Left lung (tissue), 10 donors: ENCODE measurements around the gene RPS19BP1. TPM values are rescaled to one million over a fixed set of nuclear protein-coding genes. Genes with fewer than 3 reads are reported as not detected.
"Not testable (repeated sequence)": the region's sequence is repeated elsewhere in the genome, so short reads cannot be mapped to it uniquely, and the experiment has no call there.

Experiments used
- ATAC-seq: fragments of 200-7000 bp; cut with Tn5 transposase; one replicate; pipeline ENCODE4 v1.9.1; 2020; ENCODE audit warnings: moderate library complexity
- DNase-seq, 4 donors: peaks; one replicate each; pipeline ENCODE4 v3.0.0-alpha.2; 2013 to 2020
- H3K27ac ChIP-seq, 2 donors: fragments of 200-600 bp; sonication (generic) in 1 of 2; one replicate each; pipeline versions ENCODE4 v1.5.0 to v1.8.0; 2020 to 2021
- H3K27me3 ChIP-seq, 2 donors: fragments of 200-600 bp; sonication (generic) in 1 of 2; one replicate each; pipeline versions ENCODE4 v1.5.0 to v1.8.0; 2020 to 2021
- H3K36me3 ChIP-seq, 2 donors: fragments of 200-600 bp; sonication (generic) in 1 of 2; one replicate each; pipeline versions ENCODE4 v1.5.0 to v1.8.0; 2020 to 2021
- H3K4me1 ChIP-seq, 2 donors: fragments of 200-600 bp; one replicate each; pipeline ENCODE4 v1.8.0; 2021
- H3K4me3 ChIP-seq, 2 donors: fragments of 200-600 bp; sonication (generic) in 1 of 2; one replicate each; pipeline versions ENCODE4 v1.5.0 to v1.8.0; 2020 to 2021; ENCODE audit warnings: mild to moderate bottlenecking in 1 of 2
- H3K9me3 ChIP-seq, 2 donors: fragments of 200-600 bp; sonication (generic) in 1 of 2; one replicate each; pipeline versions ENCODE4 v1.5.0 to v1.8.0; 2020 to 2021
- intact Hi-C, 2 donors: fragments of 100-400 bp; cut with DNase I; formaldehyde crosslinking; loops; one replicate each; pipeline versions ENCODE4 v1.11.2 to v1.14.2; 2022
- polyA plus RNA-seq, 6 donors: library from polyadenylated mRNA; unstranded; fragments of 120-200 nt; gene quantifications; one replicate each; pipeline ENCODE4 v1.2.1, GENCODE V29; 2013; ENCODE audit not compliant: insufficient read length in 6 of 6
- total RNA-seq, 2 donors: library from RNA; stranded (reverse); fragmentation: NEBNext Ultra II Directional; extraction: Animal tissue kit (Norgen Biotek cat#: 25700); gene quantifications; one replicate each; pipeline ENCODE4 v1.2.1, GENCODE V29; 2021
- TF ChIP-seq, protein P1 (sequence below), 2 donors: fragments of 200-600 bp; sonication (generic) in 1 of 2; IDR thresholded peaks; one replicate each; pipeline versions ENCODE4 v1.5.0 to v1.8.0; 2021; ENCODE audit warnings: antibody characterized with exemption in 2 of 2
- donor health status: DM: no; HTN: yes; CAD: no.
- donor health status: DM: no; HTN: no; CAD: no.

The RPS19BP1 gene
- total and polyA plus RNA-seq, 8 donors: 42.3 to 88.4 (median 51.8) TPM

DNA sequence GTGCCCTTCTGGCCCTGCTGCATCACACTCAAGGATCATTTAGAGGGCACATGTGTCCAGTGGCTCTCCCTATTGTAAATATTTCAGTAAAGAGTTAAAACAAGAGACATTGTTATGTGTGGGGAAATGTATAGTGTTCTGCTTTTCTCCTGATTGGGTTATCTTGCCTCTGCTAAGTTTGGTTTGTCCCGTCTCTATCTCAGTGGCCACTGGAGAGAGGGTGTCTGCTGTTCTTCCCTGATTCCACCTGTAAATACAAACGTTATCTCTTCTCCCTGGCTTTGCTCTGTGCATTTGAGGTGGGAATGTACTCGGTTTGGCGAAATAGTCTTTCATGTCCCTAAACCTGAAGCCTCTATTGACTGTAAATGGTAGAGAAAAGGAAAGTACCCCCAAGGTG, 24.2 kb downstream of the RPS19BP1 start:
- Histone ChIP-seq H3K27ac (no peak overlapping the region), H3K9me3 (no peaks in the 10 kb centered on the region), H3K27me3 (no peaks in the 10 kb centered on the region), H3K4me3 (no peak overlapping the region), H3K4me1 (peaks cover 3 to 17% of the 10 kb centered on the region in 2 donors), H3K36me3 (peaks cover 4 to 95% of the 10 kb centered on the region in 2 donors)
- TF ChIP-seq, protein P1, sequence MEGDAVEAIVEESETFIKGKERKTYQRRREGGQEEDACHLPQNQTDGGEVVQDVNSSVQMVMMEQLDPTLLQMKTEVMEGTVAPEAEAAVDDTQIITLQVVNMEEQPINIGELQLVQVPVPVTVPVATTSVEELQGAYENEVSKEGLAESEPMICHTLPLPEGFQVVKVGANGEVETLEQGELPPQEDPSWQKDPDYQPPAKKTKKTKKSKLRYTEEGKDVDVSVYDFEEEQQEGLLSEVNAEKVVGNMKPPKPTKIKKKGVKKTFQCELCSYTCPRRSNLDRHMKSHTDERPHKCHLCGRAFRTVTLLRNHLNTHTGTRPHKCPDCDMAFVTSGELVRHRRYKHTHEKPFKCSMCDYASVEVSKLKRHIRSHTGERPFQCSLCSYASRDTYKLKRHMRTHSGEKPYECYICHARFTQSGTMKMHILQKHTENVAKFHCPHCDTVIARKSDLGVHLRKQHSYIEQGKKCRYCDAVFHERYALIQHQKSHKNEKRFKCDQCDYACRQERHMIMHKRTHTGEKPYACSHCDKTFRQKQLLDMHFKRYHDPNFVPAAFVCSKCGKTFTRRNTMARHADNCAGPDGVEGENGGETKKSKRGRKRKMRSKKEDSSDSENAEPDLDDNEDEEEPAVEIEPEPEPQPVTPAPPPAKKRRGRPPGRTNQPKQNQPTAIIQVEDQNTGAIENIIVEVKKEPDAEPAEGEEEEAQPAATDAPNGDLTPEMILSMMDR (IDR thresholded peaks at IDR 0.05): no peak
- DNase-seq (no peak), ATAC-seq (no peak)
- intact Hi-C loops: no loop called here

DNA sequence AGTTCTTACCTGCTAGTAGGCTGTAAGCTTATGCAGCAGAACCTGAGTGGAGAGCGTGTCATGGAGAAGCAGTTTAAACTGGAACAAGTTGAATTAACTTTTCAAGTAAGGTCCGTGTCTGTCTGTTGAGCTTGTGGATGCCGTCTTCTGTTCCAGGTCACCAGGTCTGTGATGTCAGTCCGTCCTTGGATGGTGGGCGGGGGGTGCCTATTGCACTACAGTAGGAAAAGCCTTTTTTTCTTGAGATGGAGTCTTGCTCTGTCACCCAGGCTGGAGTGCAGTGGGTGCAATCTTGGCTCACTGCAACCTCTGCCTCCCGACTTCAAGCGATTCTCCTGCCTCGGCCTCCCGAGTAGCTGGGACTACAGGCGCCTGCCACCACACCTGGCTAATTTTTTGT, 25.5 kb downstream of the RPS19BP1 start:
- H3K36me3 ChIP-seq: peaks cover 4 to 81% of the 10 kb centered on the region in 2 donors
- intact Hi-C loops: not testable (repeated sequence)

DNA sequence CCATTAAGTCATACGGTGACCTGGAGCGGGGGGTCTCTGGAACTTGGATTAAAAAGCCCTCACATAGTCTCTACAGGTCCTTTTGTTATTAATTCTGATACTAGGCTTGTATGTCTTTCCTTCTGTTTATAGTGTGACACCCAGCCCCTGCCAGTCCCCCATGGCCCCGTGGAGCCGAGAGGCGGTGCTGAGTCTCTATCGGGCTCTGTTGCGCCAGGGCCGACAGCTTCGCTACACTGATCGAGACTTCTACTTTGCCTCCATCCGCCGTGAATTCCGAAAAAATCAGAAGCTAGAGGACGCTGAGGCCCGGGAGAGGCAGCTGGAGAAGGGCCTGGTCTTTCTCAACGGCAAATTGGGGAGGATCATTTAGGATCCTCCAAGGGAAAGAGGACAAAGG, 28.5 kb downstream of the RPS19BP1 start:
- TF ChIP-seq, protein P1 (IDR thresholded peaks at IDR 0.05): no peak
- Histone ChIP-seq H3K4me1 (peaks cover 20 to 35% of the 10 kb centered on the region in 2 donors), H3K27ac (no peak overlapping the region), H3K4me3 (no peak overlapping the region), H3K36me3 (peaks cover 4 to 52% of the 10 kb centered on the region in 2 donors), H3K27me3 (no peaks in the 10 kb centered on the region), H3K9me3 (no peaks in the 10 kb centered on the region)
- DNase-seq (no peak), ATAC-seq (no peak)
- intact Hi-C loops: no loop called here

More for the DNA sequence above, 25.5 kb downstream of the RPS19BP1 start:
- peak in 1 of 4 donors; percentile 31 for DNase-seq
- H3K9me3 ChIP-seq, H3K27me3 ChIP-seq, ATAC-seq, H3K27ac ChIP-seq, H3K4me3 ChIP-seq: not testable (repeated sequence)
- peaks cover 8 to 25% of the 10 kb centered on the region in 2 donors for H3K4me1 ChIP-seq

DNA sequence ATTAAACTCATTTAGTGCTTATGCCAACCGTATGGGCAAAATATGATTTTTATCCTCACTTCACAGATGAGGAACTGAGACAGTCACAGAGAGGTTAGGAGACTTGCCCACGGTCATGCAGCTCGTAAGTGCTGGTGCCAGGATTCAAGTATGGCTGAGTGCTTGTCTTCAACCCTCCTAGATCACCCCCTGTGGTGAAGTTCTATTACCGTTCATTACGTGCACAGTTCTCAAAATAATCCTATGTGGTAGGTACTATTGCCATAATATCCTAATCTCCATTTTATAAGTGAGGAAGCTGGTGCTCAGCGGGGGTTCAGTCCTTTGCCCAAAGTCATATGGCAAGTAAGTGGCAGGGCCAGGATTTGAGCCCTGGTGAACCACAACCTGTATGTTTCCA, 28.9 kb downstream of the RPS19BP1 start:
- no peak for DNase-seq
- Histone ChIP-seq H3K36me3 (peaks cover 4 to 47% of the 10 kb centered on the region in 2 donors), H3K4me3 (peak overlapping the region in 1 of 2 donors; percentile 99), H3K4me1 (peaks cover 20 to 35% of the 10 kb centered on the region in 2 donors), H3K9me3 (no peaks in the 10 kb centered on the region), H3K27ac (no peak overlapping the region), H3K27me3 (no peaks in the 10 kb centered on the region)
- no peak for ATAC-seq
- intact Hi-C loops: no loop called here
- TF ChIP-seq, protein P1 (IDR thresholded peaks at IDR 0.05): no peak

DNA sequence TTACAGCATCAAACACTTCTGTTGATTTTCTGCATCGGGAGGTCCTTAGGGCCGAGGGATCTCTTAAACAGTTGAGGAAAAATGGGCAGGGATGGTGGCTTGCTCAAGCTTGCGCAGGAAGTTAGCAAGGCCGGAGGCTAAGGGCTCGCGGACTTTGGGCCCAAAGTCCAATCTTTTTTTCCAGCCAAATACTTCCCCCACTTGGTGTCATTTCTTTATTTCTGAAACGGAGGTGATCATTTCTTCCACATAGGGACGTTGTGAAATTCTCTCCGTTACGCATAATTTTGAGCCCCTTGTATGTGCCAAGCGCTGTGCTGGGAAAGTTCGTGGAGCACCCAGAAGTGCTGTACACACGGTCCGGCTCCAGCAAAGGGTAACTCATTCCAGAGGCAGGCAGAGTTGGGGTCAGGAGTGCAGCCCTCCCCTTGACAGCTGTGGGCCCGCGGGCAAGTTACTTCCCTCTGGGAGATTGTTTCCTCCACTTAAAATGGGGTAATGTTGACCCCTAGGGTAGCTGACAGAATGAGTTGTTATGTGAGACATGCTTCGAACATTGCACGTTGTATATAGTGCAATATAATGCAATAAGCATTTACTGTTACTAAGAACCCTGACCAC, 29.6 kb downstream of the RPS19BP1 start:
- Histone ChIP-seq H3K27me3 (no peaks in the 10 kb centered on the region), H3K36me3 (peaks cover 4 to 40% of the 10 kb centered on the region in 2 donors), H3K4me1 (peaks cover 20 to 35% of the 10 kb centered on the region in 2 donors), H3K4me3 (peak overlapping the region; percentile 97 to 99), H3K27ac (peak overlapping the region; percentile 70 to 82), H3K9me3 (no peaks in the 10 kb centered on the region)
- ATAC-seq (peak; percentile 1), DNase-seq (no peak)
- TF ChIP-seq, protein P1 (IDR thresholded peaks at IDR 0.05): no peak
- intact Hi-C loops: no loop called here
